Measurements from ENCODE around the gene CANT1. TPM values are rescaled to one million over a fixed set of nuclear protein-coding genes. Genes with fewer than 3 reads are reported as not detected.
A peak's percentile ranks its signal among the peaks of the same experiment; 100 is the strongest.

CANT1 gene
- total and polyA plus RNA-seq, 2 donors = 18.5 to 20.2 TPM

DNA sequence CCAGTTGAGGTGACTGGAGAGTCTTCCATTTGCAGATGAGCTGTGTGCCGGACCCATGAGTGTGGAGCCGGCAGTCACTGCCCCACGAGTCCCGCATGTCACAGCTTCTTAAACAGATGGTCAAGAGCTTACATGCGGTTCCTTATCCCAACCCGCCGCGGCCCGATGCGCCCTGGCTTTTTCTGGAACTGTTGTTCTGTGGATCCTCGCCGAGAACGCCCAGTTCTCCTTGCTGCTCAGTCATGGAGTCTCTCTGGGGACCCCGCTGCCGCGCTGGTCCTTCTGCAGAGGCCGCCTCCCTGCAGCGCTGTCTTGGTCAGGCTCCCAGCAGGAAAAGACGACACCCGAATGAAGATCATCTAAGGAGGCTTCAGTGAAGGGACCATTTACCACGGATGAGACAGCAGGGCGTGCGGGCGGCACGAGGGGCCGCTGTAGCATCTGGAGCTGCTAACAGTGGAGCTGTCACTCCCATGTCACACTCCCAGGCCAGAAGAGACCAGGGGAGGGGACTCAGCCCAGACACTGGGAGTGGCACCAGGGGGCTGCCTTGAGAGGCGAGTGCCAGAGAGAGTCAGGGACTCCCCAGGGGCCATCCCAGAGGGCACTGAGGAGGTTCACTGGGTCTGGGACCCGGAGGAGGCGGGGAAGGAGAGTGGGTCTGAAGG, 19.1 kb downstream of the CANT1 start:
- 99% methylated on average over 29 of the region's 29 CpGs for WGBS
- H3K4me1 ChIP-seq (ENCODE audit: control insufficient read depth in 2 of 2, insufficient read depth in 2 of 2, low read length in 2 of 2) = peaks cover 3 to 8% of the 10 kb centered on the region in 2 donors
- no peak for DNase-seq (ENCODE audit: low read depth in 6 of 9, low spot score in 9 of 9)

DNA sequence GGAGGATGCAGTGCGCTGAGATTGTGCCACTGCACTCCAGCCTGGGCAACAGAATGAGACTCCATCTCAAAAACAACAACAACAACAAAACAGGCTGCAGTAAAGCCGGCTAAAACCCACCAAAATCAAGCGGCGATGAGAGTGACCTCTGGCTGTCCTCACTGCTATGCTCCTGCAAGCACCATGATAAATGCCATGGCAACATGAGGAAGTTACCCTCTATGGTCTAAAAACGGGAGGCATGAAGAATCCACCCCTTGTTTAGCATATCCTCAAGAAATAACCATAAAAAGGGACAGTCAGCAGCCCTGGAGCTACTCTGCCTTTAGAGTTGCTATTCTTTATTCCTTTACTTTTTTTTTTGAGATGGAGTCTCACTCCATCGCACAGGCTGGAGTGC, 21.4 kb downstream of the CANT1 start:
- H3K27me3 ChIP-seq (ENCODE audit: control insufficient read depth in 2 of 2, insufficient read depth in 1 of 2, low read length in 1 of 2) = peaks cover 0 to 2% of the 10 kb centered on the region in 2 donors
- H3K36me3 ChIP-seq (ENCODE audit: control insufficient read depth in 2 of 2, insufficient read depth in 2 of 2, low read length in 1 of 2) = peaks cover 31% of the 10 kb centered on the region in 2 donors
- no peak overlapping the region for H3K4me3 ChIP-seq (ENCODE audit: low read length in 2 of 2)
- 82% methylated on average over 6 of the region's 6 CpGs for WGBS
- peaks cover 0 to 1% of the 10 kb centered on the region in 2 donors for H3K9me3 ChIP-seq (ENCODE audit: control insufficient read depth in 2 of 2, insufficient read depth in 1 of 2, low read length in 1 of 2)
- no peak overlapping the region for H3K27ac ChIP-seq (ENCODE audit: low read depth in 1 of 2, low read length in 1 of 2)
- no peak for DNase-seq (ENCODE audit: low read depth in 6 of 9, low spot score in 9 of 9)
- H3K4me1 ChIP-seq (ENCODE audit: control insufficient read depth in 2 of 2, insufficient read depth in 2 of 2, low read length in 2 of 2) = peaks cover 3 to 8% of the 10 kb centered on the region in 2 donors

More for the DNA sequence above, 19.1 kb downstream of the CANT1 start:
- H3K36me3 ChIP-seq (ENCODE audit: control insufficient read depth in 2 of 2, insufficient read depth in 2 of 2, low read length in 1 of 2) = peaks cover 51 to 55% of the 10 kb centered on the region in 2 donors
- H3K27ac ChIP-seq (ENCODE audit: low read depth in 1 of 2, low read length in 1 of 2) = no peak overlapping the region
- H3K4me3 ChIP-seq (ENCODE audit: low read length in 2 of 2) = no peak overlapping the region
- H3K27me3 ChIP-seq (ENCODE audit: control insufficient read depth in 2 of 2, insufficient read depth in 1 of 2, low read length in 1 of 2) = peaks cover 0 to 2% of the 10 kb centered on the region in 2 donors
- H3K9me3 ChIP-seq (ENCODE audit: control insufficient read depth in 2 of 2, insufficient read depth in 1 of 2, low read length in 1 of 2) = peaks cover 0 to 1% of the 10 kb centered on the region in 2 donors

DNA sequence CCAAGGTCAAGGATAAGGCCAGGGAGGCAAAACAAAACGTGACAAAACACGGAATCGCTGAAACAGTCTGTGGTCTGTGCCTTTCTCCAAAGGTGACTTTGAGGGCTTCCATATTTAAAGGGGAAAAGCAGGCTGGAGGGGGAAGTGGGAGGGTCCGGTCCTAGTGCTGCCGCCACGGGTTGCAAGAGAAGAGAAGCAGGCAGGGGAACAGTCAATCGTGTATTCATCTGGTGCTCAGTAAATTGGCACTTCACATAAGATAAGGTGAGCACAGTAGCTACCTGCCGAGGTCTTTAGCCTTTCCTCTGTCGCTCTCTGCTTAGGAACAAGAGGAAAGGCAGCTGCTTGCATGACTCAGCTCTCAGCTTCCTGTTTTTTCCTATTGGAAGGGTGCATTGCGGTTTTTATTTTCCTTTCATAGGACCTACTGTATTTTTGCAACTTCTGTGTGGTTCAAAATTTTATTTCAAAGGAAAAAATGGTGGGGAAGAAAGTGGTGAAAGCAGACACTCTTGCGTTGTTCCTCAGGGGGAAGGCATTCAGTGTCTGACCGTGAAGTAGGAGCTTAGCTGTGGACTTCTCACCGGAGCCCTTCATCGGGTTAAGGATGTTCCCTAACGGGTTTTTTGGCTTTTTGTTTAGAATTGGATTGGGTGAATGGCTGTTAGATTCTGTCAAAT, 22.8 kb downstream of the CANT1 start:
- Histone ChIP-seq H3K27me3 (ENCODE audit: control insufficient read depth in 2 of 2, insufficient read depth in 1 of 2, low read length in 1 of 2) (peaks cover 0 to 2% of the 10 kb centered on the region in 2 donors), H3K27ac (ENCODE audit: low read depth in 1 of 2, low read length in 1 of 2) (peak overlapping the region in 1 of 2 donors; percentile 35), H3K4me3 (ENCODE audit: low read length in 2 of 2) (no peak overlapping the region), H3K36me3 (ENCODE audit: control insufficient read depth in 2 of 2, insufficient read depth in 2 of 2, low read length in 1 of 2) (peaks cover 18% of the 10 kb centered on the region in 2 donors), H3K9me3 (ENCODE audit: control insufficient read depth in 2 of 2, insufficient read depth in 1 of 2, low read length in 1 of 2) (peaks cover 0 to 1% of the 10 kb centered on the region in 2 donors), H3K4me1 (ENCODE audit: control insufficient read depth in 2 of 2, insufficient read depth in 2 of 2, low read length in 2 of 2) (peaks cover 3 to 8% of the 10 kb centered on the region in 2 donors)
- WGBS = 3% methylated on average over 15 of the region's 15 CpGs
- peak in 1 of 9 donors; percentile 22 for DNase-seq (ENCODE audit: low read depth in 6 of 9, low spot score in 9 of 9)

DNA sequence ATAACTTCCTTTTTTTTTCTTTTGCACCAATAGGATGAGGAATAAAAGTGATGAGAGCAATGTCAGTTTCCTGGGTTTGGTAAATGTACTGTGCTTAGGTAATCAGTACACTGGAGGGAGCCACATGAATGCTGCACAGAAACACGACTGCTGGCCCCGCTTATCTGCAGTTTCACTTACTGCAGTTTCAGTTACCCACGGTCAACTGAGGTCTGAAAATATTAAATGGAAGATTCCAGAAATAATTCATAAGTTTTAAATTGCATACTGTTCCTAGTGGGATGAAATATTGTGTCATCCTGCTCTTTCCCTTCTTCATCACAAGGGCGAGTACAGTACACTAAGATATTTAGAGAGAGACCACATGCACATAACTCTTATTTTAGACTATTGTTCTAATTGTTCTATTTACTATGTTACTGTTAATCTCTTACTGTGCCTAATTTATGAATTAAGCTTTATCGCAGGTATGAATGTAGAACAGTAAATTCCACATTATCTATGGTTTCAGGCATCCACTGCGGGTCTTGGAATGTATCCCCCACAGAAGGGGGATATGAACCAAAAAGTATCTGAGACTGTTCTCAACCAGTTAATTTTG, 23.4 kb downstream of the CANT1 start:
- H3K9me3 ChIP-seq (ENCODE audit: control insufficient read depth in 2 of 2, insufficient read depth in 1 of 2, low read length in 1 of 2) = peaks cover 0 to 1% of the 10 kb centered on the region in 2 donors
- H3K4me3 ChIP-seq (ENCODE audit: low read length in 2 of 2) = no peak overlapping the region
- peaks cover 0 to 2% of the 10 kb centered on the region in 2 donors for H3K27me3 ChIP-seq (ENCODE audit: control insufficient read depth in 2 of 2, insufficient read depth in 1 of 2, low read length in 1 of 2)
- WGBS = 24% methylated on average over 6 of the region's 6 CpGs
- DNase-seq (ENCODE audit: low read depth in 6 of 9, low spot score in 9 of 9) = peak in 1 of 9 donors; percentile 37
- peaks cover 11 to 12% of the 10 kb centered on the region in 2 donors for H3K36me3 ChIP-seq (ENCODE audit: control insufficient read depth in 2 of 2, insufficient read depth in 2 of 2, low read length in 1 of 2)
- no peak overlapping the region for H3K27ac ChIP-seq (ENCODE audit: low read depth in 1 of 2, low read length in 1 of 2)
- peaks cover 3 to 8% of the 10 kb centered on the region in 2 donors for H3K4me1 ChIP-seq (ENCODE audit: control insufficient read depth in 2 of 2, insufficient read depth in 2 of 2, low read length in 2 of 2)

DNA sequence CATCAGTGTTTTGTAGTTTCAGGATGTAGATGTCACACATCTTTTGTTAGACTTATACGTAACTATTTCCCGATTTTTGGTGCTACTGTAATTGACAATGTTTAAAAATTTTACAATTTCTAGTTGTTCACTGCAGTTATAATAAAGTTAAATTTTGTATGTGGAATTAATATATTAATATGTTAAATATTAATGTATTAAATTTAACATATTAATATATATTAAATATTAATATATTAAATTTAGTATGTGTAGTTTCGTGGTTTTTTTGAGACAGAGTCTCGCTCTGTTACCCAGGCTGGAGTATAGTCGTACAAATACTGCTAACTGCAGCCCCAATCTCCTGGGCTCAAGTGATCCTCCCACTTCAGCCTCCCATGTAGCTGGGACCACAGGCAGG, 24.2 kb downstream of the CANT1 start:
- Histone ChIP-seq H3K9me3 (ENCODE audit: control insufficient read depth in 2 of 2, insufficient read depth in 1 of 2, low read length in 1 of 2) (no peaks in the 10 kb centered on the region), H3K27me3 (ENCODE audit: control insufficient read depth in 2 of 2, insufficient read depth in 1 of 2, low read length in 1 of 2) (peaks cover 0 to 2% of the 10 kb centered on the region in 2 donors), H3K4me1 (ENCODE audit: control insufficient read depth in 2 of 2, insufficient read depth in 2 of 2, low read length in 2 of 2) (peaks cover 3 to 12% of the 10 kb centered on the region in 2 donors), H3K27ac (ENCODE audit: low read depth in 1 of 2, low read length in 1 of 2) (no peak overlapping the region), H3K4me3 (ENCODE audit: low read length in 2 of 2) (no peak overlapping the region), H3K36me3 (ENCODE audit: control insufficient read depth in 2 of 2, insufficient read depth in 2 of 2, low read length in 1 of 2) (peaks cover 4% of the 10 kb centered on the region in 2 donors)
- DNase-seq (ENCODE audit: low read depth in 6 of 9, low spot score in 9 of 9) = no peak
- WGBS = 94% methylated on average over 5 of the region's 5 CpGs

DNA sequence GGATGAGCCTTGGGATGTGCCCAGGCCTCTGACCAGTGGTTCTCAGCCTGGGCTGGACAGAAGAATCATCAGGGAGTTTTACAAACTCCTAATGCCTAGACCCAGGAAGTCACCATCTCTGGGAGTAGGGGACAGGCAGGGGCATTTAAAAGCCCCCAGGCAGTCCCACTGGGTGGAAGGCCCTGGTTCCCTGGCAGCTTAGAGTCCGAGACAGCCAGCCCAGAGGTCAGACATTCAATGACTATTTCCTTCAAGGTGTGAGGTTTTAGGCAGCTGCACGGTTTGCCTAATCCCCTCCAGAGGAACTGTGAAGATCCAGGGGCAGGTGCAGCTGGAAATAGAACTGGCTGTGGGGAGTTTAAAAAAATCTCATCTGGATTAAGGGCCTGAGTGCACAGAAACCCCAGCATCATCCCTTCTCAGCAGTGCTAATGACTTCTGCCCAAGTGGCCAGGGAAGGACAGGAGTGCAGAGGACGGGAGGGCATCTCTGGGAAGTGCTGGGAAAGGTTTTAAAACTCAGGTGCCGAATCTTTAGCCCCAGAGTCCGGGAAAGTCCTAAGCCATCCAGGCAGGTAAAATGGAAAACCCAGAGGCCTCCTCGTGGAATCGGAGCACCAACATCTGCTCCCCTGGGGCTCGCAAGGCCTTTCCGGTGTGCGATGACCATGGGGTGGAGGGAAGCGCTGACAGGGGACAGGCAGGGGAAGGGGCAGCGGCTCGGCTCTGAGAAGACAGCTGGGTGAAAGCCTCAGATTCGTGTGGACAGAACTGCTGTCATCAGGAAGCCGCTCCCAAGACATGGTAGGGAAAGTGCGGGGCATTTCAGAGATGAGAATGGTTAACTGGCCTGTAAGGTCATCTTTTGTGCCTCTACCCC, 28.3 kb downstream of the CANT1 start:
- DNase-seq (ENCODE audit: low read depth in 6 of 9, low spot score in 9 of 9) = no peak
- WGBS = 97% methylated on average over 16 of the region's 16 CpGs
- no peaks in the 10 kb centered on the region for H3K9me3 ChIP-seq (ENCODE audit: control insufficient read depth in 2 of 2, insufficient read depth in 1 of 2, low read length in 1 of 2)
- no peak overlapping the region for H3K27ac ChIP-seq (ENCODE audit: low read depth in 1 of 2, low read length in 1 of 2)
- H3K27me3 ChIP-seq (ENCODE audit: control insufficient read depth in 2 of 2, insufficient read depth in 1 of 2, low read length in 1 of 2) = no peaks in the 10 kb centered on the region
- H3K4me3 ChIP-seq (ENCODE audit: low read length in 2 of 2) = no peak overlapping the region
- peaks cover 4 to 9% of the 10 kb centered on the region in 2 donors for H3K36me3 ChIP-seq (ENCODE audit: control insufficient read depth in 2 of 2, insufficient read depth in 2 of 2, low read length in 1 of 2)
- peaks cover 15 to 41% of the 10 kb centered on the region in 2 donors for H3K4me1 ChIP-seq (ENCODE audit: control insufficient read depth in 2 of 2, insufficient read depth in 2 of 2, low read length in 2 of 2)

DNA sequence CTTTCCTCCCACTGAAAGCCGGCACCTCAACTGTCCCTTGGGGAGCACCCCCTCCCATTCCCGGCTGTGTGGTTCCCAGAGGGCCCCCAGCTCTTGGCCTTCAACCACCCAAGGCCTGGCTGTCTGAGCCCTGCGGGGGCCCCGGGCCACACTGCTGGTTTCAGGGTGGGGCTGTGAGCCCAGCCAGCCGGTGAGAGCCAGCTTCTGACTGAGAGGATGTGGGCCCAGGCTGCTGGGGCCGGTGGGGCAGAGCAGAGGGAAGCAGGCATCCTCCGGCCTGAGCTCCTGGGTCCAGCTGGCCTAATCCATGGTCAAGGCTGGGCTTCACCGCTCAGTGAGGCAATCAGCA, 29.0 kb downstream of the CANT1 start:
- H3K36me3 ChIP-seq (ENCODE audit: control insufficient read depth in 2 of 2, insufficient read depth in 2 of 2, low read length in 1 of 2) = peaks cover 10 to 15% of the 10 kb centered on the region in 2 donors
- 88% methylated on average over 8 of the region's 8 CpGs for WGBS
- DNase-seq (ENCODE audit: low read depth in 6 of 9, low spot score in 9 of 9) = no peak
- H3K4me1 ChIP-seq (ENCODE audit: control insufficient read depth in 2 of 2, insufficient read depth in 2 of 2, low read length in 2 of 2) = peaks cover 15 to 43% of the 10 kb centered on the region in 2 donors
- no peaks in the 10 kb centered on the region for H3K9me3 ChIP-seq (ENCODE audit: control insufficient read depth in 2 of 2, insufficient read depth in 1 of 2, low read length in 1 of 2)
- H3K27ac ChIP-seq (ENCODE audit: low read depth in 1 of 2, low read length in 1 of 2) = no peak overlapping the region
- no peaks in the 10 kb centered on the region for H3K27me3 ChIP-seq (ENCODE audit: control insufficient read depth in 2 of 2, insufficient read depth in 1 of 2, low read length in 1 of 2)
- H3K4me3 ChIP-seq (ENCODE audit: low read length in 2 of 2) = no peak overlapping the region

DNA sequence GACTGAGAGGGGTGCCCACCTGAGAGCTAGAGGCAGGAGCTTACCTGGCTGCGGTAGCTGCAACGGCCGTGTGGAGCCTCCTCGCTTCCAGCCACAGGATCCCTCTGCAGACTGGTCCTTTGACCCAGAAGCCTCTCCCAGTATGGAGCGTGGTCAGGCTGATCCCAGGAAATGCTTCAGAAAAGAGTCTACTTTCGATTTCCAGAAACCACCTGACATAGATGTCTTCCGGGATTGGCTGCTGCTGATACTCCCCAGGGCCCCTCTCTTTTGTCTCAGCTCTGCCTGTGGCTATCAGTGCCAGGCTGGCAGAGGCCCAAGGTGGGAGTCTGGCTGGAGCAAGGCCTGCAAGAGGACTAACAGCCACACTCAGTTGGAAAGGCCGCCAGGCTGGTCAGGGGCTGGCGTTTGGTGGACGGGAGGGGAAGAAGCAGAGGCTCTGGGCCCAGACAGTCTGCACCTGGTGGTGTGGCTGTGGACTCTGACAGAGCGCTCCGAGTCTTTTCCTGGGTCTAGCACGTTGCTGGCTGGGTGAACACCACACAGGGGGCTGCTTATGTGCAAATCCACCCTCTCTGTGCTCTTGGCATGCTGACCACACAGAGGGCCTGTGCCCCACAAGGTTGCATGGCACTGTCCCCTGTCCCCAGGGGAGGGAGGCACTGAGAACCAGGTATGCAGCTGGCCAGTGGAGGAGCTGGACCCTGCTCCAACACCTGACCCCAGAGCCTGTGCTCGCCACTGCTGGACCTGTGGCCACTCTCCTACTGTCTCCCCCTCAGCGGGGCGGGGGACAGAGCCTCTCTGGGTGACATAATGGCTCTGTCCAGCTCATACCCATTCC, 29.6 kb downstream of the CANT1 start, which contains the start of gene LGALS3BP:
TSS of gene LGALS3BP (minus strand) at position 144 of the 844 bp plus-strand sequence. CDS start 2,732 bp downstream, outside the sequence.
- 52% methylated on average over 16 of the region's 16 CpGs for WGBS
- Histone ChIP-seq H3K27ac (ENCODE audit: low read depth in 1 of 2, low read length in 1 of 2) (peak within 1 kb of the TSS; percentile 71 to 74), H3K4me3 (ENCODE audit: low read length in 2 of 2) (peak within 1 kb of the TSS; percentile 55 to 60), H3K27me3 (ENCODE audit: control insufficient read depth in 2 of 2, insufficient read depth in 1 of 2, low read length in 1 of 2) (no peaks in the 10 kb centered on the region), H3K36me3 (ENCODE audit: control insufficient read depth in 2 of 2, insufficient read depth in 2 of 2, low read length in 1 of 2) (peaks cover 13 to 15% of the 10 kb centered on the region in 2 donors), H3K9me3 (ENCODE audit: control insufficient read depth in 2 of 2, insufficient read depth in 1 of 2, low read length in 1 of 2) (no peaks in the 10 kb centered on the region), H3K4me1 (ENCODE audit: control insufficient read depth in 2 of 2, insufficient read depth in 2 of 2, low read length in 2 of 2) (peaks cover 15 to 46% of the 10 kb centered on the region in 2 donors)
- peak in 6 of 9 donors; percentile 27 to 79 (median 54) for DNase-seq (ENCODE audit: low read depth in 6 of 9, low spot score in 9 of 9)
